GM19240 (cell line): Measurements from ENCODE around the gene TFPT.

ENCODE experiments used
- DNase-seq: peaks from one replicate; pipeline ENCODE4 v3.0.0; 2011; ENCODE audit warnings: low spot score; ENCODE audit not compliant: insufficient read length

Gene TFPT

DNA sequence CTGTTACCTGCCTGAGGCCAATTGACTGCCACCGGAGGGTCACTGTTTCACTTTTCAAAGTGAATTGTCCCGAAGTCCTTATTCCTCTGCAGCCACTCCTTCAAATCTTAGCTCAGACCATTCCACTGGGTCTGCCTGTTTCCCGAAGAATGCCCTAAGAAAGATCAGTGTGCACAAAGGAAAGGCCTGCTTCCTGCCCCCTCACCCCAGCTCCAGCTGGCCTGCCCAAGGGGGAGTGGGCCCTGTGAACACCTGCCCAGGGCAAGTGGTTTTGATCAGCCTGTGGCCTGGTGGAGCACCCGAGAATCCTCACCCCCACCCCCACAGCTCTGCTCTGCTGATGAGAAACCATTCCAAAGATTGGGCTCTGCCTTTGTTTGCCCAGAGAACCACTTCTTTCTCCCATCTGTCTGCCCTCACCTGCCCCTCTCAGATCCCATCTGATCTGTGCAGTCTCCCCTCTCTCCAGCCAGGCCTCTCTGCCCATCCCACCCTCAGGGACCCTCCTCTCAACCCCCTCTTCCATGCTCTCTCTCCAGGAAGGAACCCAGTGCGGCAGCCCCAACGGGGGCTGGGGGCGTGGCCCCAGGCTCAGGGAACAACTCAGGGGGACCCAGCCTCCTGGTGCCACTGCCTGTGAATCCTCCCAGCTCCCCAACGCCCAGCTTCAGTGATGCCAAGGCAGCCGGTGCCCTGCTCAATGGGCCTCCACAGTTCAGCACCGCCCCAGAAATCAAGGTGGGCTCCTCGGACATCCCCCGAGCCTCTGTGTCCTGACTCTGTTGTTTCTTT, 33.8 kb upstream of the TFPT start:
- DNase-seq: no peak

DNA sequence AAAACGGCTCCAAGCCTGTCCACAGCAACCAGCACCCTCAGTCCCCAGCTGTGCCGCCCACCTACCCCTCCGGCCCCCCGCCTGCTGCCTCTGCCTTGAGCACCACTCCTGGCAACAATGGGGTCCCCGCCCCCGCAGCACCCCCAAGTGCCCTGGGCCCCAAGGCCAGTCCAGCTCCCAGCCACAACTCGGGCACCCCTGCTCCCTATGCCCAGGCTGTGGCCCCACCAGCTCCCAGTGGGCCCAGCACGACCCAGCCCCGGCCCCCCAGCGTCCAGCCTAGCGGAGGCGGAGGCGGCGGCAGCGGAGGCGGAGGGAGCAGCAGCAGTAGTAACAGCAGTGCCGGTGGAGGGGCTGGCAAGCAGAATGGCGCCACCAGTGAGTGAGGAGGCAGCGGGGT, 32.7 kb upstream of the TFPT start:
- DNase-seq: no peak

DNA sequence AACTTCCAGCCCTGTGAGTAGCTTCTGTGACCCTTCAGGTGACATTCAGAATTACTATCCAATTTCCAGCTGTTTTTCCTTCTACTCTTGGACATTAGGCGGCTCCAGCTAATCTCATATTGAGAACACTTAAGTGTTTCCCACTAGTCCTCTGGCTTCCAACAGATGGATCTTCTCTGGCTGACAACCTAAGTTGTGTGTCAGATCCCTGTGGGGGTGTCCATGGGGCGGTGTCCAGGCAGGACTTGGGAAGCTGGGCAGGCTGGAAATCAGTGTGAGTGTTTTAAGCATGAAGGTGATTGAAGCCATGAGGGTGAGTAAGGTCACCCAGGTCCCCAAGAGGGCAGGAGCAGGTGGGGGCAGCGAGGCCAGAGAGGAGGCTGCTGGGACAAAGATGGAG, 32.2 kb upstream of the TFPT start:
- no peak for DNase-seq

DNA sequence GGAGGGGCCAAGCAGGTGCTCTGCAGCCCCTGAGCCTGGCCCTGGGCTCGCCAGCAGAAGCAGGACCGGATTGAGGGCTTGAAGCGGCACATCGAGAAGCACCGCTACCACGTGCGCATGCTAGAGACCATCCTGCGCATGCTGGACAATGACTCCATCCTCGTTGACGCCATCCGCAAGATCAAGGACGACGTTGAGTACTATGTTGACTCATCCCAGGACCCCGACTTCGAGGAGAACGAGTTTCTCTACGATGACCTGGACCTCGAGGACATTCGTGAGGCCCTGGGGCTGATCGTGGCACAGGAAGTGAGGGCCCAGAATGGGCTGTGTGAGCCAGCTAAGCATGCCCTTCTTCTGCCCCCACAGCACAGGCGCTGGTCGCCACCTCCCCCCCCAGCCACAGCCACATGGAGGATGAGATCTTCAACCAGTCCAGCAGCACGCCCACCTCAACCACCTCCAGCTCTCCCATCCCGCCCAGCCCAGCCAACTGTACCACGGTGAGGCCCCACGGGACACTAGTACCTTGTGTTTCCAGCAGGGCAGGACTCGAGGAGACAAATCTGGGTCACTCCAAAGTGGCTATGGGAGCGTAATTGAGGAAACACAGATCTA, 30.2 kb upstream of the TFPT start:
- DNase-seq: no peak

DNA sequence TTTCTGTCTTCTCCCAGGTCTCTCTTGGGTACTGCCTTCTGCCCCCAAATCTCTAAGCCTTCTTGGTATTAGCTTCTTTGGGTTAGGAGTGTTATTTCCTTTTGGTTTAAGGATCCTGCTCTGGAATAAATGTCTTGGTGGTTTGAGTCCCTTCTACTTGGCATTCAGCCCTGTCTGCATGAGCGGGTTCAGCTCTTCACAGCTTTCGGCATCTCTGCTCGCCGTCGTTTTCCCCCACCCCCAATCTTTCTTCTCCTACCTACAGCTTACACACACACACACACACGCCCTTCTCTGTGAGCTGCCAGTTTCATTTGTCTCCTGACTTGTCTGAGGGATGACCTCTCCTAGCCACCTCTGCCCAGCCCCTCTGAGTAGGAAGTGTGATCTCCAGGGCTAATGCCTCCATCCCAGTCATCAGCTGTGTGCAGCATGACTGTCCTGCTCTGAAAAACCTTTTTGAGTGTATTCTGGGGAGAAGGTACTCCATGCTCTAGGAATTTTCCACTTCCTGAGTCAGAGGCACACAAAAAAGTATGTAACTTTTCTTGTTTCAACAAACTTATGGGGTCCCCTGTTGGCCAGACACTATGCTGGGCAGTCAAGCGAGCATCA, 26.8 kb upstream of the TFPT start:
- no peak for DNase-seq

DNA sequence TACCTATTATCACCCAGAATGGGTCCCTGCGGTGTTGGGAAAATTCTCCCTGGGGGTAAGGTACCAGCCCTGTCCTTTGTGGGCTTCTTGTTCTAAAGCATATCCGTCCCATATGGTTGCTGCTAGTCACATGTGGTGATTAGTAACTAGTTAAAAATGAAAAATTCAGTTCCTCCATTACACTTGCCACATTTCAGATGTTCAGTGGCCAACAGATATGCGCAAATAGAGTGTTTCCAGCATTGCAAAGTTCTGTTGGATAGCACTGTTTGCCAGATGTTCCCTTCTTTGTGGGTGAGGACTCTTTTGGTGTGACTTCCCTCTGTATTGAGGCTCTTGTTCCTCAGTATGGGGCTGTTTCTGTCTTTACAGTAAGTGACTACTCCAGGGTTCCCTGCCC, 25.9 kb upstream of the TFPT start:
- DNase-seq: no peak

DNA sequence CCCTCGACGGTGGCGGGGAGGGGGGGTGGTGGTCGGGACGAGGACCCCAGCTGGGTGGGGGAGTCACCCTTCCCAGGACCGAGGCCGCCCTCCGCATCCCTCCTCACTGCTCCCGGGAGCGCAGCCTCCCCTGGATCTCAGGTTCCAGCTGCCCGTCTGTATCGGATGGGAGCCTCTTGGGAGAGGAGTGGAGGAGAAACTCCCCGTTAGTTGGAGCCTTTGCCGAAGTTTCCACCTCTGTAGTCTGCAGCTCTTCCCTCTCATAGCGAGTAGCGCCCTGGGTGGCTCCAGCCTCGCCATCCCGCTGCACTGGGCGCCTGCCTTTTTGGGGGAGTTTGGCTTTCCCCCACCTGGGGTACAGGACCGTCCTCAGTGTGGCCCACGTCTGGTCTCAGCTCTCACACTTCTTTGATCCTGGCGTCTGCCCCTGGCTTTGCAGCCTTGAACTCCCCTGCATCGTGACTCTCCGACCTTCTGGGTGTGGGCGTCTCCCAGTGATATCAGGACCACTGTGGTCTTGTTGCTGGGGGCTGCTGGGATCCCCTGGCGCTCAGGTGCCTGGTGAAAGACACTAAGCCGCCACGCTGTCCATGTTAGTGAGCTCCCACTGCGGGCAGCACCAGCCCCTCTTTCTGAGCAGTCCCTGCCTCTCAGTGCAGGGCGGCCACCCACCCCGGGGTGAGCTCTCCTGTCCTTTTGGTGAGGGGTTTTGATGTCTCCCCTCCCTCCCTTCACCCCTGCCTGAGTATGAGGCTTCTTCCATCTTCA, 23.2 kb upstream of the TFPT start:
- DNase-seq: no peak

DNA sequence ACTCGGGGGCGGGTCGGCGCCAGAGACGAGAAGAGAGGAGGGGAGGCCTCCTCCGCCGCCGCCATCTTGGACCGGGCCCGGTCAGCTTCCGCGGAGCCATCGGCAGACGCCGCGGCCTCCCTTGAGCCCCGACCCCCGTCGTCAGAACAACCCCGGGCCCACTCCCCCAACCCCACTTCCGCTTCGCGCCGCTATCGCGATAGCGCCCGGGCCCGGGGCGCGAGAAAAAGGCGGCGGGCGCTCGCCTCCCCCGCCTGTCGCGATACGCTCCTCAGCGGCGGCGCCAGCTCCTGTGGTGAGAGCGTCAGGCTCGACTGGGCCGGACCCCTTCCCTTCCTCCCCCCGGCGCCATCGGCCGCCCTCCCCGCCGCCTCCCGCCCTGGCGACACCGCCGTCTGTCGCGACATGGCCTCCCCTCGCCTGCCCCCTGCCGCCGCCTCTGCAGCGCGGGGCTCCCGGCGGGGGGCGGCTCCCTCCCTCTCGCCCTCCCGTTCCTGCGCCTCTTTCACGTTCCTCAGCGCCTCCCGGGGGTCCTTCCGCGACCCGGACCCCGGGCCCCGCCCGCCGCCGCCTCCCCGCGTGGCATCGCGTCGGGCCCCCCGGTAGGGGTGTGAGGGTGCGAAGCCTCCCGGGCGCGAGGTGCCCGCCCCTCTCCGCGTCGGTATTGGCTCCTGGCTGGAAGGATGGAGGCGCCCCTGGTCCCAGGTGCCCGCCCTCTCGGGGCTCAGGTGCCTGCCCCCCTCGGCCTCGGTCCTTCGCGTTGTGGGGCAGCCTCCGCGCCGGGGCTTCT, 22.4 kb upstream of the TFPT start, which contains the start of gene CNOT3:
Gene CNOT3, plus strand, starts transcription at position 64 of the 790 bp plus-strand sequence. CDS start 5,217 bp downstream, outside the sequence.
- DNase-seq: peak; percentile 34

DNA sequence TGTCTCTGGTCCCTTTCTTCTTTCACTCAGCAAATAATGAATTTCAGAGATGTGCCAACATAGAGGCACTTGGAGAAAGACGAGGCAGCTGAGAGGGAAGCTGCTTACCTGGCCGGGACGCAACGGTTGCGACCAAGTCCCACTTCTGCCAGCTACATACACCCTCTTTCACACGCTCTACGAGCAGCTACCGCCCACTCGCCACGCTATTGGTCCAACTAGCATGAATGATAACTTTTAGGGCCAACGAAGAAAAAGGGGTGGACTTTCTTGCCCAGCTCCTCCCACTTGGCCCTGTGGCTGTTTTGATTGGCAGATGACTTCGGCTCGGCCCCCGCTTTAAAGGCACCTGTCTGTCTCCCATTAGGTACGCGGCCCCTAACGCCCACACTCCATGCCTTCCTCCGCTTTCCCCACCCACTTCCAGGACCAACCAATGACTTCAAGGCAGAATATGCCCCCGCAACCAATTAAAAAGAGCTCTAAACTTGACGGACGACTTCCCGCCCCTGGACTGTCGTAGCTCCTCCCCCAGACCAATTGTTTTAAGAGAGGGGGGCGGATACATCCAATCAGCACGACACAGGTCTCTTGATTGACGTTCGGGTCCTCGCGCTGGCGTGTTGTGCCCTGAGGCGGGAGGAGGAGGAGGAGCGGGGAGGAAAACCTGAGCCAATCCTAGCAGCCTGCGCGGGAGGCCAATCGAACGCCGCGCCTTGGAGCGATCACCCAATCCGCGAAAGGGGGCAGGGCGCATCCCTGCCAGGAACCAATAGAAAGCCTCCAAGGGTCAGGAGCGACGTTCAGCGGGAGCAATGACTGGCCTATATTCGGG, 21.6 kb upstream of the TFPT start:
- peak; percentile 100 for DNase-seq

DNA sequence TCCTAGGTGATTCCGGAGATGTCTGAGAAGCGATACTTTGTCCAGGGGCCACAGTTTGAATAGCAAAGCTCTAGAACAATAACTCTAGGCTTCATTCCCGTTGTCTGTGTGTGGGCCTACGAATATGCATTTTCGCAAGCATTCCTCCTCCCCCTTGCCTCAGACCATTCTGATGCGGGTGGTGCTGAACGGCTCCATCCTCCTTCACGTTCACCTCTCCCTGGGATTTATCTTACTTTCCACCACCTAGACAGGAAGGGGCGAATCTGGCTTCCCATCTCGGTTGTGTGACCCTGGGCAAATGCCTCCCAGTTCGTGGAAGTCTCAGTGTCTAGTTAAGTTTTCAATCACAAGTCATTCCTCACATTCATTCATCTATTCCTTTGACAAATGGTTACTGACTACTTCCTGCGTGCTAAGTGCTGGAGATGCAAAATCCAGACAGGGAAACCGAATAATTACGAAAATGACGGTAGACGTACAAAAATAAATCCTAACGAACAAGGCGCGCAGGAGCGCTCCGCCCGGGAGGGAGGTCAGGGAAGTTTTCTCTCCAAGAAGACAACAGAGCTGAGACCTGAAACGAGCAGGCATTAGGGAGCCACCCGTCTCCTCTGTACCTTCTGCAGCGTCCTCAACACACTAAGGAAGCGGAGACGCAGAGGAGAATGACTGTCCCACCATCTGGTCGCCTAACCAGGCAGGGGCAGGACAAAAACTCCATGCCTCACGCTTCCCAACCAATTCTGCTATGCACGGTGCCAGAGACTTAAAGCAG, 20.8 kb upstream of the TFPT start:
- DNase-seq: no peak

DNA sequence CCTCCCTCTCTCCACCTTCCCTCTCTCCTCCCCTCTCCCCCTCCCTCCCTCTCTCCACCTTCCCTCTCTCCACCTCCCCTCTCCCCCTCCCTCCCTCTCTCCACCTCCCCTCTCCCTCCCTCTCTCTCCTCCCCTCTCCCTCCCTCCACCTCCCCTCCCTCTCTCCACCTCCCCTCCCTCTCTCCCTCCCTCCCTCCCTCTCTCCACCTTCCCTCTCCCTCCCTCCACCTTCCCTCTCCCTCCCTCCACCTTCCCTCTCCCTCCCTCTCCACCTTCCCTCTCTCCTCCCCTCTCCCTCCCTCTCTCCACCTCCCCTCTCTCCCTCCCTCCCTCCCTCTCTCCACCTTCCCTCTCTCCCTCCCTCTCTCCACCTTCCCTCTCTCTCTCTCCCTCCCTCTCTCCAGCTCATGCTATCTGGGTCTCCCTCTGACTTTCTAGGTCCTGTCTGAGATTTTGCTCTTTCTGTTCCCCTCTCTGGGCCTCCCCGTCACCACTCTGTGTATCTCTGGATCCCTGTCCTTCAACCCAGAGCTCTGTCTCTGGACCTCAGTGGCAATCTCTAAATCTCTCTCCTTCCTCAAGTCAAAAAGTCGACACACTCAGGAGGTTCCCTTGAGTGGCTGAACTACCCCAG, 18.6 kb upstream of the TFPT start:
- DNase-seq: no peak

DNA sequence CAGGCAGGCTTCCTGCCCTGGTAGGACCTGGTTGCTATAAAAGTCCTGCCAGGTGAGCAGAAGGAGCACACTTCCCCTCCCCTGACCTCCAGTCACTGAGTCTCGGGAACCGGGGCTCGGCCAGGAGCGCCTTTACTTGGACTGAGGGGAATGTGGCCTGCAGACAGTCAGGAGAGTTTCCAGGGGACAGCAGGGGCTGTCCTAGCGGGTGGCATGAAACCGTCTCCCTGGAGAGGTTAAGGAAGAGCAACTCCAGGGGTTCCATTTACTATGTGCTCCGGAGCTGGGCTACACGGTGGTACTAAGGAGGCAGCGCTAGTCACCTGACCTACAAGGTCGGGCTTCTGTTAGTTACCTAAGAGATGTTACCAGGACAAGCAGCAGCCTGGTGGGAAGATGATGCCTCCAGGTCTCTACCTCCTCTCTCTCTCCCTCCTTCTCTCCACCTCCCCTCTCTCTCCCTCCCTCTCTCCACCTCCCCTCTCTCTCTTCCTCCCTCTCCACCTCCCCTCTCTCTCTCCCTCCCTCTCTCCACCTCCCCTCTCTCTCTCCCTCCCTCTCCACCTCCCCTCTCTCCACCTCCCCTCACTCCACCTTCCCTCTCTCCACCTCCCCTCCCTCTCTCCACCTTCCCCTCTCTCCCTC, 18.0 kb upstream of the TFPT start:
- no peak for DNase-seq

DNA sequence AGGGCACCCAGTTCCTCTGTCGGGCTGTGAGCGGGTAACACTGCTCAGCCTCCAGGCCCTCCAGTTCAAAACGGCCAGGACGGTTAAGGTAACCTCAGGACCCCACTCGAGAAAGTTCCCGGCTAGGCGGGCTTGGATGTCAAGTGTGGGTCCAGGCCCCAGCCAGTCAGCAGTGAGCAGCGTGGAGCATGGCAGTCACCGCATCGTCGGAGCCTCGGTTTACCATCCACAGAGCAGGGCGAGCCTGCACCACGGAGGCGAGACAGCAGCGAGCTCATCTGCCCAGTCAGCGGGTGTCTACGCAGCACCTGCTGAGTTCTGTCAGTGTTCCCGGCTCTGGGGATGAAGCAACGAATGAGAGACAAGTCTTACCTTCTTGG, 14.2 kb upstream of the TFPT start:
- DNase-seq: no peak

DNA sequence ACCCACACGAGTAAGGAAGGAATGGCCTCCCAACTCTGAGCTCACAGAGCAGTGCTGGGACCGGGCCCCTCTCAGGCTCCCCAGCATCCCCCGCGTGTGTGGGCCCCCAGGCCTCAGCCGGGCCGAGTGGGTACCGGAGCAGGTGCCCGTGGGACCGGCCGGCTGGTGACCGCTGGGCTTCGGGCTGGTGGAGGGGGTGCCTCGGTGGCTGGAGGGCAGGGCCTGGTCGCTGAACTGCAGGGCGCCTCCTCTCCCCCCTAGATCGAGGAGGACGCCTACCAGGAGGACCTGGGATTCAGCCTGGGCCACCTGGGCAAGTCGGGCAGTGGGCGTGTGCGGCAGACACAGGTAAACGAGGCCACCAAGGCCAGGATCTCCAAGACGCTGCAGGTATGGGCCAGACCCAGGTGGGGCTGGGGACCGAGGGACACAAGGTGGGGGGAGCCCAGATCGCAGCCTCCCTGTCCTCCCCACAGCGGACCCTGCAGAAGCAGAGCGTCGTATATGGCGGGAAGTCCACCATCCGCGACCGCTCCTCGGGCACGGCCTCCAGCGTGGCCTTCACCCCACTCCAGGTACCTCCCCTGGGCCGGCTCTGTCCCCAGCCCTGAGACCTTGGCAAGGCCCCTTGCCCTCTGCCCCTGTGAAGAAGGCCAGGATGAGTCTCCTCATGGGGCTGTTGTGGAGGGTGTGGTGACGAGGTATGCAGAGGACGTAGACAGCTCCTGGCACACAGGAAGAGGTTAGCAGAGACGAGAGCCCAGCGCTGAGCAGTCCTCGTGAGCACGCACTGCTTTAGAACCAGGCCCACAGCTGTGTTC, 13.5 kb upstream of the TFPT start:
- DNase-seq: no peak

DNA sequence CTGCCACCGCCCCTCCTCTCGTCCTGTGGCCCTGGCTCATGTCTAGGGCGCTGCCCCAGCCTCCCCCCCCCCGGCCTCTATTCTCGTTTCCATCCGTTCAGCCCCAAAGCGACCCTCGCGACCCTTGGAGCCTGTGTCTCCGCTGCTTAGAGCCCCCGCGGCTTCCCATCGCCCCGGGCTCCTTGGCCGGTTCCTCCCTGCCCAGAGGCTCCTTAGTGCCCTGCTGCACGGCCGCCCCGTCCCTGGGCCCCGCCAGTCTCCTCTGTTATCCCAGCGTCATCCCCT, 12.9 kb upstream of the TFPT start:
- DNase-seq: no peak

DNA sequence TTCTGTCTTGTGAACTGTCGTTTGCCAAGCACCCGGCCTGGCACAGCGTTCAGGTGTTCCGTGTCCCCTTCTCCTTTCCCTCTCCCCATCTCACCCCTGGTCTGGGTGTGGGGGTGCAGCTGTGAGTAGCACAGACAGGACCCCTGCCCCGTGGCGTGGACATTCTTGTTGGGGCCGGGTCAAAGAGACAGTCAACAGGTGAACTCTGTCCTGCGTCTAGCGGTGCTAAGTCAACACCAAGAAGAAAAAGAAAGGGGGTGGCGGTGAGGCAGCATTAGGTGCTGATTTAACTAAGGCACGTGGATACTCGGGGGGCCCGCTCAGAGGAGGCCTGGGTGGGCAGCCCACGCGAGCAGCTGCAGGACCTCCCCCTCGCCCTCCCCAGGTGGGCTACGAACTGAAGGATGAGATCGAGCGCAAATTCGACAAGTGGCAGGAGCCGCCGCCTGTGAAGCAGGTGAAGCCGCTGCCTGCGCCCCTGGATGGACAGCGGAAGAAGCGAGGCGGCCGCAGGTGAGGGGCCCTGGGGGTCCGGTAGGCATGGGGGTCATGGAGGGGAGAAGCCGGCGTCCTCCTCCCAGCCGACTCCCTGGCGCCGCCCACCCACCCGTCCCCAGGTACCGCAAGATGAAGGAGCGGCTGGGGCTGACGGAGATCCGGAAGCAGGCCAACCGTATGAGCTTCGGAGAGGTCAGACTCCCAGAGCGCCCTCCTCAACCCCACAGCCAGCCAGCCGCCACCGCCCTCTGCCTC, 12.4 kb upstream of the TFPT start:
- DNase-seq: no peak

DNA sequence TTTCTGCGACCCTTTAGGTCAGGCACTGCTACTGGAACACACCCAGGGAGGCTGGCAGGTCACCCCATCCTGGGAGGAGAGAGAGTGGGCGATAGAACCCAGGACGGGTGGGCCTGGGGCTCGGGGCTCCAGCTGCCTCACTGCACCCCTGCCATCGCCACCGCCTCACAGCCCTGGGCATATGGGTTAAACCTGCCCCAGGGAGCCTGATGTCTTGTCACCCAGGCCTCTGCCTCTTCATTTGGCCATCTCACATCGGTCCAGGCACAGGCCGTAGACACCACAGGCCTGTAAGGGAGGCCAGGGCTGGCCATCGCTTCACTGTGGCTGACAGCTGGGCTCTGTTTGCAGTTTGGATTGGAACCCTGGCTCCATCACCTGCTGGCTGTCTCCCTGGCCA, 10.3 kb upstream of the TFPT start:
- no peak for DNase-seq
